Esophagus (tissue), 2 donors: Measurements from ENCODE around the gene EIF4E2. TPM values are rescaled to one million over a fixed set of nuclear protein-coding genes. Genes with fewer than 3 reads are reported as not detected.
"Not testable (repeated sequence)": the region's sequence is repeated elsewhere in the genome, so short reads cannot be mapped to it uniquely, and the experiment has no call there.

Experiments used
- H3K27ac ChIP-seq, 2 donors: one replicate each; pipeline ENCODE4 v1.5.1; 2013; ENCODE audit warnings: low read depth in 2 of 2, mild to moderate bottlenecking in 2 of 2, inconsistent platforms in 1 of 2, low read length in 1 of 2, moderate library complexity in 1 of 2
- H3K27me3 ChIP-seq, 2 donors: one replicate each; pipeline ENCODE4 v1.6.1; 2013; ENCODE audit warnings: low read length in 2 of 2, control low read depth in 1 of 2, mild to moderate bottlenecking in 1 of 2; ENCODE audit not compliant: insufficient read depth in 2 of 2, control insufficient read depth in 1 of 2
- H3K36me3 ChIP-seq, 2 donors: one replicate each; pipeline ENCODE4 v1.6.1; 2013; ENCODE audit warnings: low read length in 1 of 2; ENCODE audit not compliant: control insufficient read depth in 2 of 2, insufficient read depth in 2 of 2
- H3K4me1 ChIP-seq, 2 donors: one replicate each; pipeline ENCODE4 v1.6.1; 2013; ENCODE audit warnings: low read length in 1 of 2; ENCODE audit not compliant: control insufficient read depth in 2 of 2, insufficient read depth in 2 of 2
- H3K4me3 ChIP-seq, 2 donors: one replicate each; pipeline ENCODE4 v1.5.1; 2013; ENCODE audit warnings: low read length in 2 of 2, mild to moderate bottlenecking in 2 of 2, low read depth in 1 of 2, moderate library complexity in 1 of 2
- H3K9me3 ChIP-seq, 2 donors: one replicate each; pipeline ENCODE4 v1.6.1; 2013; ENCODE audit warnings: mild to moderate bottlenecking in 2 of 2, low read depth in 1 of 2, low read length in 1 of 2, moderate library complexity in 1 of 2; ENCODE audit not compliant: control insufficient read depth in 2 of 2, insufficient read depth in 1 of 2
- WGBS, 2 donors: extraction: QIAGEN DNeasy Blood & Tissue Kit; methylation state at CpG; one replicate each; pipeline ENCODE4 v1.1.7; 2013; 5-methylcytosine and 5-hydroxymethylcytosine counted together
- polyA plus RNA-seq, 2 donors: library from polyadenylated mRNA; stranded (reverse); fragments of 200-250 nt; gene quantifications; one replicate each; pipeline ENCODE4 v1.2.3, GENCODE V29; 2013
- donor health status: healthy with polysubstance abuse.
- donor health status: Bipolar disorder and iron deficiency.

The EIF4E2 gene
- polyA plus RNA-seq, 2 donors = 45.9 to 56.7 TPM

DNA sequence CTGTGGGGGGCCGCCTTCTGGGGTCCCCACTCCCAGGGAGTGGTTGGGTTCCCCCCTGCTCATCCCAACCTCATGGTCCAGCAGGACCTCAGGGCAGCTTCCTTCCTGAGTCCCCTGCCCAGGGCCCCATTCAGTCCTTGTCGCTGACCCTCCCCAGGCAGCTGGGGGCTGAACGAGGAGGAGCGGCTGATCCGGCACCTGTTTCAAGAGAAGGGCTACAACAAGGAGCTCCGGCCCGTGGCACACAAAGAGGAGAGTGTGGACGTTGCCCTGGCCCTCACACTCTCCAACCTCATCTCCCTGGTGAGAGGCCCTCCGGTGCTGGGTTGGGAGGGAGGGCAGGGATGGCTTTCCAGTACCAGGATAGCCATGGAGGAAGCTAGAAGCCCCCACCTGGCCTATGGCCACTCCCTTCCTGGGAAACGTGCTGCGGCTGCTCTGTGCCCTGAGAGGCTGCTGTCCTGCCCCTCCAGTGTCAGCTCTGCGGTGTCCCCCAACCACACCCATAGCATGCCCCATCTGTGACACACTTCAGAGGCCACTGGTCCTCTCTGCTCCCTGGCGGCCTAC is 24.0 kb upstream of the EIF4E2 start:
- H3K4me3 ChIP-seq = no peak overlapping the region
- H3K4me1 ChIP-seq = peaks cover 3 to 11% of the 10 kb centered on the region in 2 donors
- no peaks in the 10 kb centered on the region for H3K36me3 ChIP-seq
- peaks cover 0 to 19% of the 10 kb centered on the region in 2 donors for H3K27me3 ChIP-seq
- H3K27ac ChIP-seq = no peak overlapping the region
- H3K9me3 ChIP-seq = no peaks in the 10 kb centered on the region
- WGBS, 2 donors = 66 to 74% methylated on average over 13 of the region's 13 CpGs

DNA sequence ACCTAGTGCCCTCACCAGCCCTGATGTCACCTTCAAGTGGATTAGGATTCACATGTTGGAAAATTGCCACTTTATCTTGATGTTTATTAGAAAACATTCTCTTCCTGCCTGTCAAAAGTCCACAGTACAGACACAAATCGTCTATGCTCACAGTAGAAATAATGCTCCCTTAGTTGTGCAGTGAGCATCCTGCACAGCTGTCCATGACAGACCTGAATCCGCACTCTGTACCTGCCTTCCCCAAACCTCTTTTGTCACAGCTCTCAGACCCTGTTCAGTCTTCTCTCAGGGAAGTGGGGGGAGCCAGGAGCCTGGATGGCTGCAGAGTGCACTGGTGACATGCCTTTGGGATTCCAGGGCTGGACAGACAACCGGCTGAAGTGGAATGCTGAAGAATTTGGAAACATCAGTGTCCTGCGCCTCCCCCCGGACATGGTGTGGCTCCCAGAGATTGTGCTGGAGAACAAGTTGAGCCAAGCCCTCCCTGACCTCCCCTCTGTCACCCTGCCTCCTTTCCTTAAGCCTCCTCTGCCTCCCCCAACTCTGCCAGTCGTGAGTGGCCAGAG is 22.5 kb upstream of the EIF4E2 start:
- no peak overlapping the region for H3K4me3 ChIP-seq
- peaks cover 0 to 11% of the 10 kb centered on the region in 2 donors for H3K27me3 ChIP-seq
- no peaks in the 10 kb centered on the region for H3K9me3 ChIP-seq
- H3K4me1 ChIP-seq = peaks cover 3 to 11% of the 10 kb centered on the region in 2 donors
- H3K27ac ChIP-seq = no peak overlapping the region
- H3K36me3 ChIP-seq = no peaks in the 10 kb centered on the region
- 76 to 78% methylated on average over 6 of the region's 6 CpGs for WGBS, 2 donors

DNA sequence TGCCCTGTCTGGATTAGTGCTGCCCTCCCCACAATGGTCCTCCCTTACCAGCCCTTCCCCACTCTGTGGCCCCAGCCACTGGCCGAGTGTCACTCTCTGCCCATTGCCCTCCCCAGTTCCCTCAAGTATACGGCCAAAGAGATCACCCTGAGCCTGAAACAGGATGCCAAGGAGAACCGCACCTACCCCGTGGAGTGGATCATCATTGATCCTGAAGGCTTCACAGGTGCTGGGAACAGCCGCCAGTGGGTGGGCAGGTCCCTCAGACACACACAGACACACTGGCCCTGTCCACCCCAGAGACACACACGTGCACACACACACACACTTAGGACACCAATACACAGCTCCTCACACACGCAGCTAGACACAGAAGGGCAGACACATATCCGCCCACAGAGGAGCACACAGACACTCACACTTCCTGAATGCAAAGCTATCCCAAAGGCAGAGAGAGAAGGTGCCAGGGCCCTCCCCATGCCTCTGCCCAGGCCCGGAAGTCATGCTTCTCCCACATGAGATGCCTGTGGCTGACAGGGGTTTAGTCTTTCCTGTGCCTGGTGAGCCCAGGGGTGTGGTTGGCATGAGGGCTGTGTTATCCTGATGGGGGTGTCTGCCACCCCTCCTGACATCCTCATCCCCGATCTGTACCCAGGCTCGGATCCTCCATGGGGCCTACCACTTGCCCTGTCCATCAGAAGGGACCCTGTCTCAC is 21.6 kb upstream of the EIF4E2 start:
- Histone ChIP-seq H3K9me3 (no peaks in the 10 kb centered on the region), H3K27ac (no peak overlapping the region), H3K4me3 (no peak overlapping the region), H3K4me1 (peaks cover 0 to 5% of the 10 kb centered on the region in 2 donors), H3K27me3 (peaks cover 0 to 8% of the 10 kb centered on the region in 2 donors), H3K36me3 (no peaks in the 10 kb centered on the region)
- 74 to 79% methylated on average over 11 of the region's 11 CpGs for WGBS, 2 donors

DNA sequence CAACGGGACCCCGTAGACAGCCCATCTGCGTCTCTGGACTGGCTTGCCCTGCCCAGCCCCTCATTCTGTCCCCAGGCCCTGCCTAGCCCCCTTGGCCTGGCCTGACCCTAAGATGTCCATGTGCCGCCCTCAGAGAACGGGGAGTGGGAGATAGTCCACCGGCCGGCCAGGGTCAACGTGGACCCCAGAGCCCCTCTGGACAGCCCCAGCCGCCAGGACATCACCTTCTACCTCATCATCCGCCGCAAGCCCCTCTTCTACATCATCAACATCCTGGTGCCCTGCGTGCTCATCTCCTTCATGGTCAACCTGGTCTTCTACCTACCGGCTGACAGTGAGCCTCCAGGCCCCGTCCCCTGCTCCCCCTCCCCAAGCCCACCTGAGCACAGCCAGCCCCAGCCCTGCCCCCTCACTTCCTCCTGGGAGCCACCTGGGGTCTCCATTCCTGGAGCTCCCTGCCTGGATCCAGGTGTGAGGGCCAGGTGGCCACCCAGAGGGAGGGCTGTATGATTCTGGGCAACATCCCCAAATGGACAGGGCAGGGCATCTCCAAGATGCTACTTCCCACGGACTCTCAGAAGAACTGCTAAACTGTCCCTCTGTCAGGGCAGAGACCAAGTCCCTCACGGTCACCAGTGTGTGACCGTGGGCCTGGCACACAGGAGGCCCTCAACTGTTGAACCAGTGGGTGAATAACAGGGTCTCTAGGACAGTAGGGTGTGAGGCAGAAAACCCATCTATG is 20.5 kb upstream of the EIF4E2 start:
- no peak overlapping the region for H3K27ac ChIP-seq
- H3K9me3 ChIP-seq = peaks cover 0 to under 1% of the 10 kb centered on the region in 2 donors
- WGBS, 2 donors = 86 to 88% methylated on average over 17 of the region's 17 CpGs
- no peaks in the 10 kb centered on the region for H3K36me3 ChIP-seq
- H3K4me3 ChIP-seq = no peak overlapping the region
- no peaks in the 10 kb centered on the region for H3K27me3 ChIP-seq
- no peaks in the 10 kb centered on the region for H3K4me1 ChIP-seq

DNA sequence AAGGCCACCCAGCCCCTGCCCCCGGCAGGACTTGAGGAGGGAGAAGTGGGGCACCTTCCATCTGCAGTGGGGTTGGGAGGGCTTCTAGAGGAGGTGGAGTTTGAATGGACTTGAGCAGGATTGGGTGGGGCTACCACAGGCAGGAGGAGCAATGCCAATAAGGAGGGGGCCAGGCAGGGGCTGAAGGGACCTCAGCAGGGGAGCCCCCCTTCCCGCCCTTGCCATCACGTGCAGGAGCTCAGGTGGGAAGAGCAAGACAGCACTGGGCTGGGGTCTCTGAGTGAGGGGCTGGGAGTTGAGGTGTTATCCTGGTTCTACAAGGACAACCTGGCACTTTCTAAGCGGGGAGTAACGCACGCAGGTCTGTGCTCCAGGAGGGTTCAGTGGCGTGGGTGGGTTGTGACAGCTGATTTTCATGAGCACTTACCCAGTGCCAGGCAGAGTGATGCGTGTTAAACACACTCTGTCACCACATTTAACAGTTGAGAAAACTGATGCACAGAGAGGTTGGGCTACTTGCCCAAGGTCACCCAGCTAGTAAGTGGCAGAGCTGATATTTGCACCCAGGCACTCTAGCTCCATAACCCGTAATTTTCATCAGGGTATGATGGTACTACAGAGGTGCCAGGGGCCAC is 19.7 kb upstream of the EIF4E2 start:
- H3K4me1 ChIP-seq = no peaks in the 10 kb centered on the region
- H3K36me3 ChIP-seq = no peaks in the 10 kb centered on the region
- H3K27ac ChIP-seq = no peak overlapping the region
- WGBS, 2 donors = 69 to 72% methylated on average over 9 of the region's 9 CpGs
- peaks cover 0 to 2% of the 10 kb centered on the region in 2 donors for H3K9me3 ChIP-seq
- H3K27me3 ChIP-seq = no peaks in the 10 kb centered on the region
- no peak overlapping the region for H3K4me3 ChIP-seq

DNA sequence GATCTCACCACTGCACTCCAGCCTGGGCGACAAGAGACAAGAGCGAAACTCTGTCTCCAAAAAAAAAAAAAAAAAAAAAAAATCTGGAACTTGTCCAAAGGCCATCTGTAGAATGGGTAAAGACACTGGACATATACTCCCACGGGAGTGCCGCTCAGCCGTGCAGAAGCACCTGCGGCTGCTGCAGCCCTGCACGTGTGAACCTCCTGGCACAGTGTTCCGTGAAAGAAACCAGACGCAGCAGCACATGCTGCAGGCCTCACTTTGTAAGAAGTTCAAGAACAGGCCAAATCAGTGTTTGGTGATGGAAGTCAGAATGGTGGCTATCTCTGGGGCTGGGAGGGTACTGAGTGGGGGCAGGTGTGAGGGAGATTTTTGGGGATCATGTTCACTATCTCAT is 18.1 kb upstream of the EIF4E2 start:
- no peaks in the 10 kb centered on the region for H3K36me3 ChIP-seq
- no peaks in the 10 kb centered on the region for H3K4me1 ChIP-seq
- no peak overlapping the region for H3K27ac ChIP-seq
- no peaks in the 10 kb centered on the region for H3K27me3 ChIP-seq
- H3K9me3 ChIP-seq = peaks cover 0 to 6% of the 10 kb centered on the region in 2 donors
- H3K4me3 ChIP-seq = no peak overlapping the region
- WGBS, 2 donors = 64 to 72% methylated on average over 9 of the region's 9 CpGs

DNA sequence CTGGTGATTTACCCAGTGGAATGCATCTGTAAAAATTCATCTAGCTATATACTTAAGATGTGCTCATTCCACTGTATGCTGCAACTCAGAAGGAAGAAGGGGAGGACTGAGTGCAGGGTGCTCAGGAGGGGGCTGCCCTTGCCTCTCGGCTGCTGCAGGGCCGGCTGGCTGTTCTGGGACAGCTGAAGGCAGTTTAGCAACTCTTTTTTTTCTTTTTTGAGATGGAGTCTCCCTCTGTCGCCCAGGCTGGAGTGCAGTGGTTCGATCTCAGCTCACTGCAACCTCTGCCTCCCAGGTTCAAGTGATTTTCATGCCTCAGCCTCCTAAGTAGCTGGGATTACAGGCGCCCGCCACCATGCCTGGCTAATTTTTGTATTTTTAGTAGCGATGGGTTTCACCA is 17.7 kb upstream of the EIF4E2 start:
- not testable (repeated sequence) for H3K4me3 ChIP-seq, H3K36me3 ChIP-seq, H3K4me1 ChIP-seq, H3K27ac ChIP-seq, H3K9me3 ChIP-seq, H3K27me3 ChIP-seq
- WGBS, 2 donors = 85 to 89% methylated on average over 7 of the region's 7 CpGs

DNA sequence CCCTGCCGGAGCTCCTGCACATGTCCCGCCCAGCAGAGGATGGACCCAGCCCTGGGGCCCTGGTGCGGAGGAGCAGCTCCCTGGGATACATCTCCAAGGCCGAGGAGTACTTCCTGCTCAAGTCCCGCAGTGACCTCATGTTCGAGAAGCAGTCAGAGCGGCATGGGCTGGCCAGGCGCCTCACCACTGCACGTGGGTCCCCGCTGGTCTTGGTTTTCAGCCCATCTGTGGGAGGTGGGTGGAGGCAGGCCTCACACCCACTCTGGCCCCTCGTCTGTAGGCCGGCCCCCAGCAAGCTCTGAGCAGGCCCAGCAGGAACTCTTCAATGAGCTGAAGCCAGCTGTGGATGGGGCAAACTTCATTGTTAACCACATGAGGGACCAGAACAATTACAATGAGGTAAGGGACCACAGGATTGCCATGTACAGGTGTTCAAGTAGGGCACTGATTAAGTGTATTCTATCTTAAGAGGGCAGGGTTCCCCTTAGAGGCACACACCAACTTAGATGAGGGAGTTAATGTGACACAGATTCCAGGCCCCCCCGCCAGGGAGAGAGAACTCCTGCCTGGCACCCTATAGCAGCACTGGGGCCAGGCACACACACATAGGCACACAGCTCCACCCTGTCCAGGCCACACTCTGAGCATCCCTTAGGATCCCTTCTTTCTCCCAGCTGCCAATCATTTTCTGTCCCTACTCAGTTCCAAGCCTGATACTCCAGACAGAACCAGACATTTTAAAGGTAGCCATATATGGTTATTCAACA is 16.4 kb upstream of the EIF4E2 start:
- Histone ChIP-seq H3K36me3 (no peaks in the 10 kb centered on the region), H3K4me1 (peaks cover 0 to 2% of the 10 kb centered on the region in 2 donors), H3K27ac (no peak overlapping the region), H3K9me3 (peaks cover 0 to 6% of the 10 kb centered on the region in 2 donors), H3K4me3 (no peak overlapping the region), H3K27me3 (no peaks in the 10 kb centered on the region)
- 74 to 77% methylated on average over 13 of the region's 13 CpGs for WGBS, 2 donors
